Measurements from ENCODE around the gene FYCO1.
A peak's percentile ranks its signal among the peaks of the same experiment; 100 is the strongest.
"Not testable (repeated sequence)": the region's sequence is repeated elsewhere in the genome, so short reads cannot be mapped to it uniquely, and the experiment has no call there.

FYCO1 gene

GRCh38 chr3:46008058-46008457, 12.4 kb upstream of the FYCO1 start:
- DNase-seq, result no peak

- DNase-seq, result no peak
Measured at GRCh38 chr3:46007280-46007679, 11.7 kb upstream of the FYCO1 start.

- no peak for DNase-seq
Measured at GRCh38 chr3:46006238-46007032, 10.8 kb upstream of the FYCO1 start.

GRCh38 chr3:46003706-46004105, 8.1 kb upstream of the FYCO1 start:
- not testable (repeated sequence) for DNase-seq

GRCh38 chr3:46001178-46001577, 5.6 kb upstream of the FYCO1 start:
- no peak for DNase-seq

GRCh38 chr3:45997942-45998341, 2.3 kb upstream of the FYCO1 start:
- DNase-seq, result no peak

GRCh38 chr3:45997499-45997898, 1.9 kb upstream of the FYCO1 start:
- DNase-seq, result not testable (repeated sequence)

GRCh38 chr3:45994419-45995235, 997 bp downstream of the FYCO1 start:
- peak in 1 of 2 experiments; percentile 1 for DNase-seq

GRCh38 chr3:45993421-45994027, 2.1 kb downstream of the FYCO1 start:
- DNase-seq, result no peak

- no peak for DNase-seq
Measured at GRCh38 chr3:45992821-45993221, 2.8 kb downstream of the FYCO1 start.

- DNase-seq, result no peak
Measured at GRCh38 chr3:45992133-45992729, 3.4 kb downstream of the FYCO1 start.

GRCh38 chr3:45991341-45991740, 4.3 kb downstream of the FYCO1 start:
- no peak for DNase-seq

- no peak for DNase-seq
Measured at GRCh38 chr3:45990181-45990580, 5.4 kb downstream of the FYCO1 start.

GRCh38 chr3:45988804-45989203, 6.8 kb downstream of the FYCO1 start:
- DNase-seq, result no peak

- no peak for DNase-seq
Measured at GRCh38 chr3:45988362-45988761, 7.3 kb downstream of the FYCO1 start.

GRCh38 chr3:45987368-45988291, 8.0 kb downstream of the FYCO1 start:
- peak in 1 of 2 experiments; percentile 24 for DNase-seq

GRCh38 chr3:45986303-45986982, 9.2 kb downstream of the FYCO1 start:
- DNase-seq, result peak; percentile 86 to 89

GRCh38 chr3:45985532-45986302, 9.9 kb downstream of the FYCO1 start:
- DNase-seq, result no peak

- DNase-seq, result no peak
Measured at GRCh38 chr3:45984331-45985312, 11.0 kb downstream of the FYCO1 start.

Measured in SHP77 (cell line).